H9 (cell line): Measurements from ENCODE around the gene ARID1B. TPM values are rescaled to one million over a fixed set of nuclear protein-coding genes. Genes with fewer than 3 reads are reported as not detected.

Experiments
- DNase-seq: peaks from one replicate; pipeline ENCODE4 v3.0.0-alpha.2; 2017
- H2AFZ ChIP-seq: one replicate; pipeline ENCODE4 v1.6.1; 2013; ENCODE audit warnings: mild to moderate bottlenecking, low read length, control low read depth, moderate library complexity
- H2AK5ac ChIP-seq: 2 replicates; pipeline ENCODE4 v1.6.1; 2013; ENCODE audit warnings: low read length, control low read depth, mixed read lengths; ENCODE audit not compliant: insufficient read length
- H2BK120ac ChIP-seq: one replicate; pipeline ENCODE4 v1.6.1; 2013; ENCODE audit warnings: low read depth, mild to moderate bottlenecking, low read length, control low read depth, inconsistent platforms; ENCODE audit not compliant: poor library complexity, severe bottlenecking
- H2BK12ac ChIP-seq: 2 replicates; pipeline ENCODE4 v1.6.1; 2013; ENCODE audit warnings: low read length, control low read depth, mixed read lengths, low read depth; ENCODE audit not compliant: insufficient read length
- H2BK15ac ChIP-seq: 2 replicates; pipeline ENCODE4 v1.6.1; 2013; ENCODE audit warnings: low read depth, low read length, control low read depth
- H2BK20ac ChIP-seq: one replicate; pipeline ENCODE4 v1.6.1; 2013; ENCODE audit warnings: low read depth, mild to moderate bottlenecking, low read length, control low read depth, inconsistent platforms; ENCODE audit not compliant: poor library complexity, severe bottlenecking
- H2BK5ac ChIP-seq: 2 replicates; pipeline ENCODE4 v1.6.1; 2013; ENCODE audit warnings: low read length, control low read depth, mixed read lengths; ENCODE audit not compliant: insufficient read length
- H3K14ac ChIP-seq: 2 replicates; pipeline ENCODE4 v1.6.1; 2013; ENCODE audit warnings: low read length, control low read depth; ENCODE audit not compliant: insufficient read depth
- H3K18ac ChIP-seq: 2 replicates; pipeline ENCODE4 v1.6.1; 2013; ENCODE audit warnings: low read depth, mild to moderate bottlenecking, mixed read lengths, low read length, control low read depth; ENCODE audit not compliant: insufficient read length
- H3K23ac ChIP-seq: 2 replicates; pipeline ENCODE4 v1.6.1; 2013; ENCODE audit warnings: low read length, control low read depth, mixed read lengths, low read depth; ENCODE audit not compliant: insufficient read length
- H3K23me2 ChIP-seq: 2 replicates; pipeline ENCODE4 v1.6.1; 2013; ENCODE audit warnings: low read depth, mild to moderate bottlenecking, mixed read lengths, low read length, control low read depth; ENCODE audit not compliant: insufficient read length, poor library complexity, severe bottlenecking
- H3K27ac ChIP-seq: 2 replicates; pipeline ENCODE4 v1.5.1; 2013; ENCODE audit warnings: low read length, control low read depth, mixed read lengths, low read depth; ENCODE audit not compliant: insufficient read length
- H3K27me3 ChIP-seq: 2 replicates; pipeline ENCODE4 v1.6.1; 2013; ENCODE audit warnings: low read length, control low read depth, inconsistent platforms; ENCODE audit not compliant: insufficient read depth
- H3K4ac ChIP-seq: 2 replicates; pipeline ENCODE4 v1.6.1; 2013; ENCODE audit warnings: low read depth, mild to moderate bottlenecking, control low read depth, inconsistent platforms, low read length, moderate library complexity
- H3K4me1 ChIP-seq: 2 replicates; pipeline ENCODE4 v1.6.1; 2013; ENCODE audit warnings: low read length, control low read depth, inconsistent platforms; ENCODE audit not compliant: insufficient read depth
- H3K4me2 ChIP-seq: 2 replicates; pipeline ENCODE4 v1.6.1; 2013; ENCODE audit warnings: low read length, control low read depth, mixed read lengths; ENCODE audit not compliant: insufficient read length, insufficient read depth
- H3K56ac ChIP-seq: 2 replicates; pipeline ENCODE4 v1.6.1; 2013; ENCODE audit warnings: low read depth, mild to moderate bottlenecking, mixed read lengths, low read length, control low read depth; ENCODE audit not compliant: insufficient read length
- H3K79me1 ChIP-seq: 2 replicates; pipeline ENCODE4 v1.6.1; 2013; ENCODE audit warnings: low read depth, mild to moderate bottlenecking, moderate library complexity, low read length, control low read depth, inconsistent platforms; ENCODE audit not compliant: insufficient read depth, poor library complexity, severe bottlenecking
- H3K79me2 ChIP-seq: 2 replicates; pipeline ENCODE4 v1.6.1; 2013; ENCODE audit warnings: low read length, control low read depth, inconsistent platforms; ENCODE audit not compliant: insufficient read depth
- H3K9ac ChIP-seq: 2 replicates; pipeline ENCODE4 v1.6.1; 2013; ENCODE audit warnings: low read length, control low read depth, mixed read lengths; ENCODE audit not compliant: insufficient read length; ENCODE audit errors: extremely low read depth
- H3K9me3 ChIP-seq: one replicate; pipeline ENCODE4 v1.6.1; 2013; ENCODE audit warnings: low read depth, low read length, inconsistent platforms; ENCODE audit not compliant: control insufficient read depth
- H3T11ph ChIP-seq: one replicate; pipeline ENCODE4 v1.6.1; 2013; ENCODE audit warnings: mild to moderate bottlenecking, low read length, control low read depth, inconsistent platforms
- H4K20me1 ChIP-seq: one replicate; pipeline ENCODE4 v1.6.1; 2013; ENCODE audit not compliant: control insufficient read depth, insufficient read length, insufficient read depth
- H4K5ac ChIP-seq: 2 replicates; pipeline ENCODE4 v1.6.1; 2013; ENCODE audit warnings: low read depth, mild to moderate bottlenecking, mixed read lengths, low read length, control low read depth; ENCODE audit not compliant: insufficient read length
- H4K8ac ChIP-seq: replicated peaks from 2 replicates; pipeline ENCODE4 v1.6.1; 2013; ENCODE audit warnings: low read length, control low read depth, mixed read lengths, low read depth; ENCODE audit not compliant: insufficient read length
- H4K91ac ChIP-seq: 2 replicates; pipeline ENCODE4 v1.6.1; 2013; ENCODE audit warnings: low read depth, mild to moderate bottlenecking, moderate library complexity, mixed read lengths, low read length, control low read depth; ENCODE audit not compliant: insufficient read length
- H3K27ac Mint-ChIP-seq, 3 experiments: 2 replicates in 2 of 3; 3 replicates in 1 of 3; pipeline ENCODE4 v1.8.0; 2020 to 2021; ENCODE audit warnings: mixed read lengths in 3 of 3, mild to moderate bottlenecking in 1 of 3, moderate library complexity in 1 of 3
- H3K27me3 Mint-ChIP-seq: 2 replicates; pipeline ENCODE4 v1.8.0; 2021; ENCODE audit warnings: low read depth, mild to moderate bottlenecking, moderate library complexity, mixed read lengths
- H3K36me3 Mint-ChIP-seq, 3 experiments: 2 replicates in 2 of 3; 3 replicates in 1 of 3; pipeline ENCODE4 v1.8.0; 2020 to 2021; ENCODE audit warnings: low read depth in 3 of 3, mixed read lengths in 3 of 3; ENCODE audit not compliant: insufficient read depth in 1 of 3
- H3K4me1 Mint-ChIP-seq, 2 experiments: 2 replicates each; pipeline ENCODE4 v1.8.0; 2020; ENCODE audit warnings: mixed read lengths in 2 of 2
- H3K4me3 Mint-ChIP-seq, 2 experiments: 2 replicates in 1 of 2; 3 replicates in 1 of 2; pipeline ENCODE4 v1.8.0; 2020 to 2021; ENCODE audit warnings: mild to moderate bottlenecking in 2 of 2, mixed read lengths in 2 of 2, moderate library complexity in 1 of 2
- H3K9me3 Mint-ChIP-seq, 2 experiments: 2 replicates in 1 of 2; 3 replicates in 1 of 2; pipeline ENCODE4 v1.8.0; 2020; ENCODE audit warnings: mild to moderate bottlenecking in 2 of 2, mixed read lengths in 2 of 2, moderate library complexity in 1 of 2
- WGBS: extraction: QIAGEN DNeasy Blood & Tissue Kit; methylation state at CpG from one replicate; pipeline ENCODE4 v1.1.7; 2013; ENCODE audit warnings: missing lambda C conversion rate, low lambda C conversion rate, mixed read lengths; ENCODE audit not compliant: insufficient read length; ENCODE audit errors: extremely low coverage; 5-methylcytosine and 5-hydroxymethylcytosine counted together
- total RNA-seq: library from RNA; stranded (reverse); gene quantifications from 2 replicates; pipeline ENCODE4 v1.2.1, GENCODE V29; 2021
- TF ChIP-seq, protein P1 (sequence below): fragments of 200-600 bp; sonication (generic); conservative IDR thresholded peaks from 3 replicates; pipeline ENCODE4 v1.8.0; 2021; ENCODE audit warnings: antibody characterized with exemption, mild to moderate bottlenecking

The ARID1B gene
- total RNA-seq, 1 experiment from 2014 or later: 88.2 TPM

DNA sequence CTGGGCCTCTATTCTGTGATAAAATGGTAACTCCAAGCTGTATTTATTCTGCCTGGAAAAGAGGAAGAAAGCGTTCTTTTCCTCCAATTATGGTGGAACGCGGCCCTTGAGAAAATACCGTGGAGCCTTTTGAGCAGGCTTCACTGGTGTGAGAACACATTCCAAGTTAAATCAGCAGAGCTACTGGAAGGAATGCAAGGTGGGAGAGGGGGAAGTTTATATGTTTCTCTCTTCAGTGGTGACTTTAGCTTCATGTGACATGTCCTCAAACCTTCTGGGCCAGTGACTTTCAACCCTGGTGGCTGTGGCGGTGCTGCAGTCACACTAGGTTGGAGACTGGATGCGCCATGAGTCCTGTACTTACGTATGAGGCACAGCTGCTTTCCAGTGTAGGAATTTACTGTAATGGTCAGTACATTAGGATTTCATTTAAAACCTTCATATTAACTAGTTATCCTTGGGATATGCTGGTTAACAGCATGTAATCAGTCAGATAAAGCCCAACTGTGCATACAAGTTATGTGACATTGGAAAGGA, 221.7 kb downstream of the ARID1B start:
- no peak for DNase-seq
- no peak overlapping the region for H3K4me3 Mint-ChIP-seq
- H3K56ac ChIP-seq: no peak overlapping the region
- H2AFZ ChIP-seq: no peak overlapping the region
- H3K27me3 ChIP-seq: no peaks in the 10 kb centered on the region
- no peak overlapping the region for H3K9ac ChIP-seq
- WGBS: no CpG with 5 or more reads among the region's 7 CpGs
- no peak overlapping the region for H3T11ph ChIP-seq
- peaks cover 10% of the 10 kb centered on the region; the same call in 1 of the 2 replicates for H3K4me1 ChIP-seq
- H3K79me2 ChIP-seq: peaks cover 14% of the 10 kb centered on the region; the same call in 1 of the 2 replicates
- H2BK20ac ChIP-seq: no peak overlapping the region
- H2BK120ac ChIP-seq: no peak overlapping the region
- H2BK12ac ChIP-seq: no peak overlapping the region
- peak overlapping the region in 2 of 3 experiments; percentile 62 to 94; a peak in 2 of 7 replicates for H3K27ac Mint-ChIP-seq
- H4K91ac ChIP-seq: no peak overlapping the region
- H3K9me3 ChIP-seq: no peaks in the 10 kb centered on the region
- peaks cover 0 to 4% (median 4%) of the 10 kb centered on the region in 3 experiments; a peak in 3 of 7 replicates for H3K36me3 Mint-ChIP-seq
- H3K27ac ChIP-seq: no peak overlapping the region
- H2AK5ac ChIP-seq: no peak overlapping the region
- no peak overlapping the region for H3K18ac ChIP-seq
- H2BK5ac ChIP-seq: no peak overlapping the region
- no peak overlapping the region for H3K23ac ChIP-seq
- no peaks in the 10 kb centered on the region for H3K23me2 ChIP-seq
- H3K4me2 ChIP-seq: no peak overlapping the region
- no peak overlapping the region for H3K4ac ChIP-seq
- no peak overlapping the region for H2BK15ac ChIP-seq
- H3K9me3 Mint-ChIP-seq: no peaks in the 10 kb centered on the region
- no peak overlapping the region for H4K8ac ChIP-seq
- no peaks in the 10 kb centered on the region for H3K27me3 Mint-ChIP-seq
- H4K5ac ChIP-seq: no peak overlapping the region
- peaks cover 59 to 69% of the 10 kb centered on the region in 2 experiments for H3K4me1 Mint-ChIP-seq
- no peak overlapping the region for H3K14ac ChIP-seq
- H3K79me1 ChIP-seq: no peaks in the 10 kb centered on the region
- no peaks in the 10 kb centered on the region for H4K20me1 ChIP-seq
- TF ChIP-seq, protein P1, sequence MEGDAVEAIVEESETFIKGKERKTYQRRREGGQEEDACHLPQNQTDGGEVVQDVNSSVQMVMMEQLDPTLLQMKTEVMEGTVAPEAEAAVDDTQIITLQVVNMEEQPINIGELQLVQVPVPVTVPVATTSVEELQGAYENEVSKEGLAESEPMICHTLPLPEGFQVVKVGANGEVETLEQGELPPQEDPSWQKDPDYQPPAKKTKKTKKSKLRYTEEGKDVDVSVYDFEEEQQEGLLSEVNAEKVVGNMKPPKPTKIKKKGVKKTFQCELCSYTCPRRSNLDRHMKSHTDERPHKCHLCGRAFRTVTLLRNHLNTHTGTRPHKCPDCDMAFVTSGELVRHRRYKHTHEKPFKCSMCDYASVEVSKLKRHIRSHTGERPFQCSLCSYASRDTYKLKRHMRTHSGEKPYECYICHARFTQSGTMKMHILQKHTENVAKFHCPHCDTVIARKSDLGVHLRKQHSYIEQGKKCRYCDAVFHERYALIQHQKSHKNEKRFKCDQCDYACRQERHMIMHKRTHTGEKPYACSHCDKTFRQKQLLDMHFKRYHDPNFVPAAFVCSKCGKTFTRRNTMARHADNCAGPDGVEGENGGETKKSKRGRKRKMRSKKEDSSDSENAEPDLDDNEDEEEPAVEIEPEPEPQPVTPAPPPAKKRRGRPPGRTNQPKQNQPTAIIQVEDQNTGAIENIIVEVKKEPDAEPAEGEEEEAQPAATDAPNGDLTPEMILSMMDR: no peak
